Karpas-422 (cell line): ENCODE measurements around the gene UGCG. TPM values are rescaled to one million over a fixed set of nuclear protein-coding genes. Genes with fewer than 3 reads are reported as not detected.

Source experiments
- DNase-seq: peaks from one replicate; pipeline ENCODE4 v3.0.0-alpha.2; 2015
- H2AFZ ChIP-seq: fragments of 200-600 bp; sonication (generic); 2 replicates; pipeline ENCODE4 v1.6.1; 2014; ENCODE audit warnings: antibody characterized with exemption, low read length, mixed read lengths
- H3K27ac ChIP-seq: fragments of 200-600 bp; sonication (generic); 2 replicates; pipeline ENCODE4 v1.5.1; 2014; ENCODE audit warnings: mild to moderate bottlenecking, low read length, moderate library complexity
- H3K27me3 ChIP-seq: fragments of 200-600 bp; sonication (generic); 2 replicates; pipeline ENCODE4 v1.6.1; 2014; ENCODE audit warnings: low read length, mixed read lengths
- H3K36me3 ChIP-seq: fragments of 200-600 bp; sonication (generic); 2 replicates; pipeline ENCODE4 v1.6.1; 2014; ENCODE audit warnings: low read length, mixed read lengths; ENCODE audit not compliant: insufficient read depth
- H3K4me1 ChIP-seq: fragments of 200-600 bp; sonication (generic); 2 replicates; pipeline ENCODE4 v1.6.1; 2014; ENCODE audit warnings: mild to moderate bottlenecking, low read length, mixed read lengths
- H3K4me2 ChIP-seq: fragments of 200-600 bp; sonication (generic); 2 replicates; pipeline ENCODE4 v1.6.1; 2014; ENCODE audit warnings: low read length, low read depth, mild to moderate bottlenecking; ENCODE audit not compliant: poor library complexity, severe bottlenecking
- H3K4me3 ChIP-seq: fragments of 200-600 bp; sonication (generic); 2 replicates; pipeline ENCODE4 v1.5.1; 2014; ENCODE audit warnings: mild to moderate bottlenecking, antibody characterized with exemption, low read length, mixed read lengths
- H3K79me2 ChIP-seq: fragments of 200-600 bp; sonication (generic); 2 replicates; pipeline ENCODE4 v1.6.1; 2014; ENCODE audit warnings: mild to moderate bottlenecking, low read length, mixed read lengths
- H3K9ac ChIP-seq: fragments of 200-600 bp; sonication (generic); 2 replicates; pipeline ENCODE4 v1.6.0; 2014; ENCODE audit warnings: low read length
- H3K9me2 ChIP-seq: fragments of 200-600 bp; sonication (generic), shearing (Covaris generic); replicated peaks from 2 replicates; pipeline ENCODE4 v1.6.0; 2014; ENCODE audit warnings: mild to moderate bottlenecking, low read length, moderate library complexity; ENCODE audit not compliant: insufficient read depth
- H3K9me3 ChIP-seq: fragments of 300-700, 200-600 bp; sonication (generic); 2 replicates; pipeline ENCODE4 v1.6.1; 2014; ENCODE audit warnings: low read length, mixed read lengths
- H4K20me1 ChIP-seq: fragments of 200-600 bp; sonication (generic); 2 replicates; pipeline ENCODE4 v1.6.1; 2014; ENCODE audit warnings: mild to moderate bottlenecking, antibody characterized with exemption, low read length, low read depth; ENCODE audit not compliant: insufficient read depth
- total RNA-seq: library from RNA; depleted of rRNA; stranded (reverse); fragments of >200 nt; shearing (Covaris generic); gene quantifications from 2 replicates; pipeline ENCODE4 v1.2.3, GENCODE V29; 2014; ENCODE audit warnings: low replicate concordance; rRNA removed

Gene UGCG
- total RNA-seq = 15.0 and 24.2 TPM in 2 replicates

DNA sequence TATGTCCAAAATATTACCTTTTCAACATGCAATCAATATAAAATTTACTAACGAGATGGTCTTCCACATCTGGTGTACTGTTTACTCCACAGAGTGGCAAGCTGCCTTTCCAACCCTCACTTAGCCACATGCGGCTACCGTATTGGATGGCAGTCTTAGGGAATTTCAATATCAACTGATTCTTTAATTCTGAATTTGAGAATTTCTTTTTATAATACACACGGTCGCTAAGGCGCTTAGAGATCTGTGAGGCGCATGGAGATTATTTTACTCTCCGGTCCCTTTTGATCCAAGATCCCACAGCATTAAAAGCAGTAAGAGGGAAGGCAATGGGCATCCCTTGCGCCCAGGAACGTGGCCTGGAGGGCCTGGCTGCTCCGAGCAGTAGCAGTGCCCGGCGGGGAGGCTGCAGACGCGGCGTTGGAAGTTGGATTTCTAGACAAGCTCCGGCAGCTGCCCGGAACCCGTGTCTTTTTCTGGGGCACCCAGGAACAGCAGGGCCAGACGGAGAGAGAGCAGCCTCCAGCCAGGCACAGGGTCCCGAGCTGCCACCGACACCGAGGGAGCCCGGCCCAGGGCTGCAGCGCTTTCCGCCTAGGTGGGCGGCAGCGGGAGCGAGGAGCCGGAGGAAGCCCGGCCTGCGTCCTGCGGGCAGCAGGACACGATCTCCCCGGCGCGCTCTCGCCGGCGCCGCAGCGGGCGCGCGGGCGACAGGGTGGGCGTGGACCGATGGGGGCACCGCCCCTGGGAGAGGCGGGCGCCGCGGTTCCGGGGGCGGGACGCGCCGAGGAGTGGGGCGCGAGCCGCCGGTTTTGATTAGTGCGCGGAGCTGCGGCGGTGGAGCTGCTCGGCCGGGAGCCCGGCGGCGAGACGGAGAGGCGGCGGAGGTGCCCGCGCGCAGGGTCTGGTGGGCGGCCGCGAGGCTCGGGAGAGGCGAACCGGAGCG lies at the start of gene UGCG:
TSS of gene UGCG (plus strand) at position 819 of the 946 bp plus-strand sequence. CDS start 402 bp downstream, outside the sequence.
- Histone ChIP-seq H3K4me1 (peaks cover 27% of the 10 kb centered on the region), H3K4me2 (peak within 1 kb of the TSS; percentile 80), H3K9me2 (no peaks in the 10 kb centered on the region), H2AFZ (peak within 1 kb of the TSS; percentile 81), H3K27ac (no peak within 1 kb of the TSS), H3K9me3 (no peaks in the 10 kb centered on the region), H3K9ac (peak within 1 kb of the TSS; percentile 78), H3K4me3 (peak within 1 kb of the TSS; percentile 94), H3K79me2 (peaks cover 32% of the 10 kb centered on the region), H3K27me3 (no peaks in the 10 kb centered on the region), H4K20me1 (peaks cover 15% of the 10 kb centered on the region), H3K36me3 (no peaks in the 10 kb centered on the region)
- peak; percentile 94 for DNase-seq

DNA sequence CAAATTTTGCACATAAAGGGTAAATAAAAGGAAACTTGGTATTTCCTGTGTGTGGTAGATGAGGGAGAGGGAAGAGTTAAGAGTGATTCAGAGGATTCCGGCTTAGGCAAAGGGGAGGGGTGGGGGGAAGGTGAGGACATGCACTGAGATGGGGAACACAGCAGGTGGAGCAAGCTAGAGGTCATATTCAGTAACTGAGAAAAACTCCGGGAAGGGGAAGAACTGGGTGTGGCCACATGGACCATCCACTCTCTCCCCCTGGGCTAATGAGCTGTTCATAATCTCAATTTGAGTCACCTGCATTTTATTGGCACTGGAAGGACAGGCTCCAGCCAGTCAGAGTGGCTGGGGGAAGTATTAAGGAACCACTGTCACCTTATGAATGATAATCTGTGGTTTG lies 45.1 kb upstream of the UGCG start:
- Histone ChIP-seq H2AFZ (no peak overlapping the region), H3K4me2 (no peak overlapping the region), H3K4me3 (no peak overlapping the region), H3K4me1 (0 out of 2 replicates have a peak, but pooled peaks cover 5% of the 10 kb centered on the region), H3K36me3 (no peaks in the 10 kb centered on the region), H4K20me1 (no peaks in the 10 kb centered on the region), H3K9ac (no peak overlapping the region), H3K9me2 (no peaks in the 10 kb centered on the region), H3K79me2 (no peaks in the 10 kb centered on the region), H3K9me3 (no peaks in the 10 kb centered on the region), H3K27me3 (no peaks in the 10 kb centered on the region), H3K27ac (no peak overlapping the region)
- DNase-seq = no peak

DNA sequence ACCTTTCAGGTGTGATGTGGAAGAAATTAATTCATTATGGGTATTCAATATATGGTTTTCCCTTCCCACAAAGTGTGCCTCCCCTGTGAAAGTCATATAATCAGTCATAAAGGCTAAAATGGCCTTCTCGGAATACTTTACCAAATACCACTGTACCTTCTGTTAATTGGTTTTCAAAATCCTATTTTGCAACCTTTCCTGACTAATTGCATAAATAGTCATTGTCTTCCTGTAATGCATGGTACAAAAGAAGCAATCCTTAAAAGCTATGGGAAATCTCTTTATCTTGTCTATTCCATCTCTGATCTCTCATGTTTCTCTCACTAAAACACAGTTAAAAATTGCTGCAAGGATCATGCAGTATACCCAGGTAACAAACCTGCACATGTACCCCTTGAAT lies 44.3 kb upstream of the UGCG start:
- H3K4me1 ChIP-seq = 0 out of 2 replicates have a peak, but pooled peaks cover 5% of the 10 kb centered on the region
- H3K4me2 ChIP-seq = no peak overlapping the region
- H4K20me1 ChIP-seq = no peaks in the 10 kb centered on the region
- H3K9ac ChIP-seq = no peak overlapping the region
- H3K36me3 ChIP-seq = no peaks in the 10 kb centered on the region
- no peaks in the 10 kb centered on the region for H3K79me2 ChIP-seq
- no peak overlapping the region for H3K27ac ChIP-seq
- no peaks in the 10 kb centered on the region for H3K27me3 ChIP-seq
- DNase-seq = no peak
- no peak overlapping the region for H3K4me3 ChIP-seq
- no peak overlapping the region for H2AFZ ChIP-seq
- H3K9me2 ChIP-seq = no peaks in the 10 kb centered on the region
- no peaks in the 10 kb centered on the region for H3K9me3 ChIP-seq

DNA sequence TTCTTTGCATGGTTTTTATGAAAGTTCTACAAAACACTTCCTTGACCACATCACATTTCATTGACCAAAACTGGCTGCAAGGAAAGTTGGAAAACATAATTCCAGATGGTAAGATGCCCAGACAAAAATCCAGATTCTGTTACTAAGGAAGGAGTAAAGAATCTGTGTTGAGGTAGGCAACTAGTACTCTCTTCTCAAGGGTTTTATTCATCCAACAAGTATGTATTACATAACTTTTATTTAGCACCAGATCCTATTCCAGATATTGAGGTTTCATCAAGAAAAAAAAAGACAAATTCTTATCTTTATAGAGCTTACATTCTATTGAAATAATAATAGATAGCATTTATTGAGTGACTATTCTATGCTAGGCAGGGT lies 43.2 kb upstream of the UGCG start:
- no peak overlapping the region for H3K4me2 ChIP-seq
- H3K4me3 ChIP-seq = no peak overlapping the region
- no peaks in the 10 kb centered on the region for H3K9me2 ChIP-seq
- H4K20me1 ChIP-seq = no peaks in the 10 kb centered on the region
- no peaks in the 10 kb centered on the region for H3K27me3 ChIP-seq
- H3K79me2 ChIP-seq = no peaks in the 10 kb centered on the region
- no peaks in the 10 kb centered on the region for H3K36me3 ChIP-seq
- no peak overlapping the region for H3K27ac ChIP-seq
- DNase-seq = no peak
- 0 out of 2 replicates have a peak, but pooled peaks cover 5% of the 10 kb centered on the region for H3K4me1 ChIP-seq
- H2AFZ ChIP-seq = no peak overlapping the region
- no peaks in the 10 kb centered on the region for H3K9me3 ChIP-seq
- no peak overlapping the region for H3K9ac ChIP-seq

DNA sequence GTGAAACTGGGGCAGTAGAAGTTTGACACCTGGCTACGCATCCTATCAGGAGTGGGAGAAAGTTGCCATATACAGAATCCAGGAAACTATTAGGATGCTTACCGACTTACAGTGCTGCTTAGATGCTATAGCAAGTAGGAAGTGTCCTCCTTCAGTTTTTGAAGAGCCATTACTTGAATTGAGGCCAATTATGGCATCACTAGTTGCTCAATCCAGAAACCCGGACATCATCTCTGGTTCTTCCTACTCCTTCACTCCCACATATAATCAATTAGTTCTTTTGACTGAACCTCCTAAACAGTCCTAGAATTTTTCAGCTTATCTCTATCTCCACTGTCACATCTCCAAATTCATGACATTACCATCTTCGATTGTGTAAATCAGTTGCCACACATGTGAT lies 41.8 kb upstream of the UGCG start:
- no peak overlapping the region for H2AFZ ChIP-seq
- no peaks in the 10 kb centered on the region for H3K9me3 ChIP-seq
- no peak overlapping the region for H3K4me3 ChIP-seq
- H3K9me2 ChIP-seq = no peaks in the 10 kb centered on the region
- no peak overlapping the region for H3K4me2 ChIP-seq
- no peak for DNase-seq
- H3K27me3 ChIP-seq = no peaks in the 10 kb centered on the region
- no peaks in the 10 kb centered on the region for H4K20me1 ChIP-seq
- H3K79me2 ChIP-seq = no peaks in the 10 kb centered on the region
- no peaks in the 10 kb centered on the region for H3K36me3 ChIP-seq
- no peak overlapping the region for H3K27ac ChIP-seq
- H3K4me1 ChIP-seq = 0 out of 2 replicates have a peak, but pooled peaks cover 1% of the 10 kb centered on the region
- no peak overlapping the region for H3K9ac ChIP-seq

DNA sequence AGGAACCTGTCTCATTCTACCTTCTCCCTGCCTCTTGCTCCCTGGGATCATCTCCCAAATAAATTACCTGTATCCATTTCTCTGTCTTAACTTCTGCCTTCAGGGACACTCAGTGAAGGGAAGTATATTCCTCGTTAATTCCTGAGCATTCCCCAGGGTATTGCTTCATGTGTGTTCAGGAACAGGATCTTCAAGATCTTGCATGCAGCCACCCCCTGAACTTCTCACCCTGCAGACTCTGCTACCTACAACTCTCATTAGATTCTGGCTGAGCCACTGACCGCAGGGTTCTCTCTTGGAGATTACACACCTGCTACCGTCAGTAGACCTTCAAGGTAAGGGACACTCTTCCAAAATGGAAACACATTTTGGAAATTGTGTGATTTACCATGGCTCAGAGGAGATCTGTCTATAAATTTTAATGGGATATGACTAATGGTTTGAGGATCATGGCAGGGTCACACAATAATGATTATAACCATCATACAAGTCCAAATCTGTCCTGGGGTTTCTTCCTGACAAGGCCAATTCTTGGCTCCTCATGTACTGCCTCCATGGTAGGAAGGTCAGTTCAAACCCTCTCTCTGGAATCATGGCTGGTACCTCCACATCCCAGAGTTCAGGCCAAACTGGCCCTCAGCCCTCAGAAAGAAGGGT lies 38.9 kb upstream of the UGCG start:
- H3K9me3 ChIP-seq = no peaks in the 10 kb centered on the region
- no peak for DNase-seq
- no peaks in the 10 kb centered on the region for H3K79me2 ChIP-seq
- H2AFZ ChIP-seq = no peak overlapping the region
- H3K9me2 ChIP-seq = no peaks in the 10 kb centered on the region
- no peaks in the 10 kb centered on the region for H4K20me1 ChIP-seq
- no peaks in the 10 kb centered on the region for H3K4me1 ChIP-seq
- no peak overlapping the region for H3K9ac ChIP-seq
- H3K27me3 ChIP-seq = no peaks in the 10 kb centered on the region
- H3K4me2 ChIP-seq = no peak overlapping the region
- no peaks in the 10 kb centered on the region for H3K36me3 ChIP-seq
- H3K4me3 ChIP-seq = no peak overlapping the region
- no peak overlapping the region for H3K27ac ChIP-seq

DNA sequence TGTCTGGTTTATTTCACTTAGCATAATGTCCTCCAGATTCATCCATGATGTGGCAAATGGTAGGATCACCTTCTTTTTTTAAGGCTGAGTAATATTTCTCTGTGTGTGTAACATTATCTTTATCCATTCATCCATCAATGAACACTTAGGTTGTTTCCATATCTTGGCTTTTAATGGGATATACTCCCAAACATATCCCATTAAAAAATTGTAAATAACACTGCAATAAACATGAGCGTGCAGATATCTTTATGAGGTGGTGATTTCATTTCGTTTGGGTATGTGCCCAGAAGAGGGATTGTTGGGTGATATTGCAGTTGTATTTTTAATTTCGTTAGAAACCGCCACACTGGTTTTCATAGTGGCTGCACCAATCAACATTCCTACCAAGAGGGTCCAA lies 36.2 kb upstream of the UGCG start:
- no peak overlapping the region for H3K4me2 ChIP-seq
- H3K27me3 ChIP-seq = no peaks in the 10 kb centered on the region
- DNase-seq = no peak
- H4K20me1 ChIP-seq = no peaks in the 10 kb centered on the region
- H3K9me2 ChIP-seq = no peaks in the 10 kb centered on the region
- no peaks in the 10 kb centered on the region for H3K4me1 ChIP-seq
- no peak overlapping the region for H3K9ac ChIP-seq
- no peaks in the 10 kb centered on the region for H3K79me2 ChIP-seq
- H3K9me3 ChIP-seq = no peaks in the 10 kb centered on the region
- no peaks in the 10 kb centered on the region for H3K36me3 ChIP-seq
- no peak overlapping the region for H3K4me3 ChIP-seq
- H3K27ac ChIP-seq = no peak overlapping the region
- H2AFZ ChIP-seq = no peak overlapping the region

DNA sequence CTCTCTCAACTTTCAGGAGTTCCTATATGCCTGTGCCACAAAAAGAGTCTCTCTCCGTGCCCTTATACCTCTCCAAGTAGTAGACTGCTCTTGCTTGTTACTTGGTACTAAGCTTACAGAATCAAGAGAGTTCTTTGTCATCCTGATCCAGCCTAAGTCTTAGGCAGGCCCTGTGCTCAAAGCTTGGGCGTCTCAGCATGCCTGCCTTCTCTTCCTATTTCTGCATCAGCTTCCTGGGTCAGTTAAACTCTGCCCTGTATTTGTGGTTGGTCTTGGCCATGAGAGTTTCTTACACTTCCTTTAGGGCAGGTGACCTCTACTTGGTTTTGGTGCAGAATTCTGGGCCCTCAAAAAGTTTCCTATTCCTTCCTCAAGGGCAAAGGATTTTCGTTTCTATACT lies 33.0 kb upstream of the UGCG start:
- no peaks in the 10 kb centered on the region for H3K36me3 ChIP-seq
- no peak overlapping the region for H3K4me3 ChIP-seq
- H3K9me2 ChIP-seq = no peaks in the 10 kb centered on the region
- no peaks in the 10 kb centered on the region for H3K4me1 ChIP-seq
- H3K4me2 ChIP-seq = no peak overlapping the region
- no peak overlapping the region for H3K9ac ChIP-seq
- no peaks in the 10 kb centered on the region for H4K20me1 ChIP-seq
- DNase-seq = no peak
- H3K9me3 ChIP-seq = no peaks in the 10 kb centered on the region; the same call in 1 of the 2 replicates
- no peaks in the 10 kb centered on the region for H3K79me2 ChIP-seq
- no peak overlapping the region for H3K27ac ChIP-seq
- H3K27me3 ChIP-seq = no peaks in the 10 kb centered on the region
- H2AFZ ChIP-seq = no peak overlapping the region
